Thoracic aorta (tissue), 2 donors: ENCODE data around the gene MCC. TPM values are rescaled to one million over a fixed set of nuclear protein-coding genes. Genes with fewer than 3 reads are reported as not detected.

Experiments used
- ATAC-seq: fragments of 150-250 bp; one replicate; pipeline ENCODE4 v1.8.0; 2017; ENCODE audit warnings: low read depth; ENCODE audit not compliant: insufficient number of reproducible peaks, low FRiP score
- DNase-seq: peaks from one replicate; pipeline ENCODE4 v3.0.0-alpha.2; 2020; ENCODE audit warnings: low spot score
- H3K27ac ChIP-seq, 2 donors: fragments of 200-600 bp; sonication (generic); 1 replicate in 1 of 2; 2 replicates in 1 of 2; pipeline ENCODE4 v1.5.1; 2016; ENCODE audit warnings: mild to moderate bottlenecking in 2 of 2, moderate library complexity in 2 of 2
- H3K27me3 ChIP-seq: fragments of 200-600 bp; sonication (generic); replicated peaks from 2 replicates; pipeline ENCODE4 v1.6.0; 2016; ENCODE audit warnings: mild to moderate bottlenecking; ENCODE audit not compliant: insufficient read depth
- H3K36me3 ChIP-seq: fragments of 200-600 bp; sonication (generic); one replicate; pipeline ENCODE4 v1.5.1; 2016
- H3K4me1 ChIP-seq, 2 donors: fragments of 200-600 bp; sonication (generic); 1 replicate in 1 of 2; 2 replicates in 1 of 2; pipeline versions ENCODE4 v1.5.1 to v1.6.0; 2016; ENCODE audit warnings: low read depth in 2 of 2, mild to moderate bottlenecking in 1 of 2; ENCODE audit not compliant: control insufficient read depth in 1 of 2
- H3K4me3 ChIP-seq: fragments of 200-600 bp; sonication (generic); 2 replicates; pipeline ENCODE4 v1.5.1; 2016; ENCODE audit warnings: mild to moderate bottlenecking
- H3K9me3 ChIP-seq: fragments of 200-600 bp; sonication (generic); 2 replicates; pipeline ENCODE4 v1.5.1; 2016
- total RNA-seq, 2 donors: library from RNA; depleted of rRNA; stranded (reverse); fragments of >200 nt; gene quantifications; one replicate each; pipeline versions ENCODE4 v1.1.0 to v1.2.3, GENCODE V29; 2016
- TF ChIP-seq, protein P1 (sequence below): fragments of 200-600 bp; sonication (generic); IDR thresholded peaks from one replicate; pipeline ENCODE4 v1.5.1; 2019; ENCODE audit warnings: antibody characterized with exemption

Gene MCC
- total RNA-seq, 2 donors from 2014 or later = 14.6 to 27.2 TPM

- H3K27ac ChIP-seq = no peak overlapping the region
- no peak for DNase-seq
- H3K4me1 ChIP-seq = peaks cover 0 to 9% of the 10 kb centered on the region in 2 donors
- H3K27me3 ChIP-seq = no peaks in the 10 kb centered on the region
- no peaks in the 10 kb centered on the region for H3K9me3 ChIP-seq
- ATAC-seq = no peak
- TF ChIP-seq, protein P1, sequence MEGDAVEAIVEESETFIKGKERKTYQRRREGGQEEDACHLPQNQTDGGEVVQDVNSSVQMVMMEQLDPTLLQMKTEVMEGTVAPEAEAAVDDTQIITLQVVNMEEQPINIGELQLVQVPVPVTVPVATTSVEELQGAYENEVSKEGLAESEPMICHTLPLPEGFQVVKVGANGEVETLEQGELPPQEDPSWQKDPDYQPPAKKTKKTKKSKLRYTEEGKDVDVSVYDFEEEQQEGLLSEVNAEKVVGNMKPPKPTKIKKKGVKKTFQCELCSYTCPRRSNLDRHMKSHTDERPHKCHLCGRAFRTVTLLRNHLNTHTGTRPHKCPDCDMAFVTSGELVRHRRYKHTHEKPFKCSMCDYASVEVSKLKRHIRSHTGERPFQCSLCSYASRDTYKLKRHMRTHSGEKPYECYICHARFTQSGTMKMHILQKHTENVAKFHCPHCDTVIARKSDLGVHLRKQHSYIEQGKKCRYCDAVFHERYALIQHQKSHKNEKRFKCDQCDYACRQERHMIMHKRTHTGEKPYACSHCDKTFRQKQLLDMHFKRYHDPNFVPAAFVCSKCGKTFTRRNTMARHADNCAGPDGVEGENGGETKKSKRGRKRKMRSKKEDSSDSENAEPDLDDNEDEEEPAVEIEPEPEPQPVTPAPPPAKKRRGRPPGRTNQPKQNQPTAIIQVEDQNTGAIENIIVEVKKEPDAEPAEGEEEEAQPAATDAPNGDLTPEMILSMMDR = no peak
- H3K4me3 ChIP-seq = no peak overlapping the region
- H3K36me3 ChIP-seq = no peaks in the 10 kb centered on the region
Measured at GRCh38 chr5:113167985-113168384, 320.3 kb downstream of the MCC start.

- H3K27me3 ChIP-seq = no peaks in the 10 kb centered on the region
- ATAC-seq = no peak
- H3K4me3 ChIP-seq = no peak overlapping the region
- TF ChIP-seq, protein P1 = no peak
- H3K36me3 ChIP-seq = no peaks in the 10 kb centered on the region
- H3K27ac ChIP-seq = no peak overlapping the region
- peaks cover 0 to 9% of the 10 kb centered on the region in 2 donors for H3K4me1 ChIP-seq
- DNase-seq = no peak
- no peaks in the 10 kb centered on the region for H3K9me3 ChIP-seq
Measured at GRCh38 chr5:113166852-113167366, 321.3 kb downstream of the MCC start.

DNA sequence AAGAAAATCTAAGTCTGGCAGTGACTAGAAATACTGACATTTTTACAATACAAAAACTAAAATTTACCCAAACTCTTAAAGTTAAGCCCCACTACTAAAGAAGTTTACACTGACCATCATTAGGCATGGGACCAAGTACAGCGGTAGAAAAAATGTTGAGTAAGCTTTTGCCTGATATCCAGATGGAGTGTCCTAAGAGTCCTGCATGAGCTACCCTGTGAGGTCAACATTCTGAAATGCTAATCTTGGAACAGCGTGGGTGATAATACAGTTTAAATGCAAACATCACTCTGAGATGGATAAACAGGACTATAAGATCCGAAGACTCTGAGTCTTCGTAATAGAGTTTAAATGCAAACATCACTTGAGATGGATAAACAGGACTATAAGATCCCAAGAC lies 322.0 kb downstream of the MCC start:
- ATAC-seq (no peak), DNase-seq (no peak)
- Histone ChIP-seq H3K9me3 (no peaks in the 10 kb centered on the region), H3K4me3 (no peak overlapping the region), H3K27ac (no peak overlapping the region), H3K4me1 (peaks cover 0 to 9% of the 10 kb centered on the region in 2 donors), H3K27me3 (no peaks in the 10 kb centered on the region), H3K36me3 (no peaks in the 10 kb centered on the region)
- TF ChIP-seq, protein P1 = no peak

DNA sequence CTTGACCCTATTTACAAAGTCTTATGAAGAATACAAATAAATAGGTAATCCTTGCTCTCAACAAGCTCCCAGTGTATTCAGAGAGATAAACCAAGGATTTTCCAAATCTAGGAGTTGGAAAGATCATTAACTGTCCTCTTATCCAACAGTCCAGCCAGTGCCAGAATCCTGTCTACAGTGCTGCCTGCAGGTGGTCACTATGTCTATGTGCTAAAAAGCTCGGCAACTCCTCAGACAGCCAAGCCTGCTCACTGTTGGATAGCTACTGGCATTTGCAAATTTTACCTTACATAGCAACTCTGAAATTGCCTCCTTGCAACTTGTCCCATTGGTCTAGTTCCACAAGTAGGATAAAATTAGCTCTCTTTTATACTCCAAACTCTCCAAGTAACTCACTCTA lies 324.2 kb downstream of the MCC start:
- H3K9me3 ChIP-seq = no peaks in the 10 kb centered on the region
- H3K4me3 ChIP-seq = no peak overlapping the region
- TF ChIP-seq, protein P1 = no peak
- ATAC-seq (no peak), DNase-seq (no peak)
- no peaks in the 10 kb centered on the region for H3K27me3 ChIP-seq
- no peak overlapping the region for H3K27ac ChIP-seq
- H3K4me1 ChIP-seq = no peaks in the 10 kb centered on the region
- no peaks in the 10 kb centered on the region for H3K36me3 ChIP-seq

DNA sequence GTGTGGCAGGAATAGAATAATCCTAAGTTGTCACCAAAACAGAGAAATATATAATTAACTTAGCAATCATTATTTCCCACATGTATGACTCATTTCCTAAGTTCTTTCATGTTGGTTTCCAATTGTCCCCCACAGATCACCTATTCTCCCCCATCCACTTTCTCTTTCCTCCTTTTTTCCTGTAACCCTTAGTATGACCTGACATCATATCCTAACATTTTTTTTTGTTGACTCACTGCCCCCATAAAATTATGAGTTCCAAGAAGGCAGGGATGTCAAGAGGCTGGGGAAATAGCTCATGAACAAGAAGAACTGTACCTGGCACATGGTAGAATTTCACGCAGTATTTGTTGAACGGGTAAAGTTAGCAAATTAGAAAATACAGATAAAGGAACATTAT lies 324.9 kb downstream of the MCC start:
- Histone ChIP-seq H3K27ac (no peak overlapping the region), H3K9me3 (no peaks in the 10 kb centered on the region), H3K4me1 (no peaks in the 10 kb centered on the region), H3K27me3 (no peaks in the 10 kb centered on the region), H3K4me3 (no peak overlapping the region), H3K36me3 (no peaks in the 10 kb centered on the region)
- TF ChIP-seq, protein P1 = no peak
- no peak for DNase-seq
- no peak for ATAC-seq
